Stimulated activated CD4-positive, alpha-beta T cell treated with anti-CD3 and anti-CD28 coated beads, TNF-alpha, amount 100 ng/mL, for 24 hours (primary cell): ENCODE results near the gene RIPOR3.
"Not testable (repeated sequence)": the region's sequence is repeated elsewhere in the genome, so short reads cannot be mapped to it uniquely, and the experiment has no call there.

ENCODE experiments used
- DNase-seq, 3 experiments: peaks; one replicate each; pipeline ENCODE4 v3.0.0-alpha.2; 2020; ENCODE audit warnings: low read depth in 3 of 3

The RIPOR3 gene

DNA sequence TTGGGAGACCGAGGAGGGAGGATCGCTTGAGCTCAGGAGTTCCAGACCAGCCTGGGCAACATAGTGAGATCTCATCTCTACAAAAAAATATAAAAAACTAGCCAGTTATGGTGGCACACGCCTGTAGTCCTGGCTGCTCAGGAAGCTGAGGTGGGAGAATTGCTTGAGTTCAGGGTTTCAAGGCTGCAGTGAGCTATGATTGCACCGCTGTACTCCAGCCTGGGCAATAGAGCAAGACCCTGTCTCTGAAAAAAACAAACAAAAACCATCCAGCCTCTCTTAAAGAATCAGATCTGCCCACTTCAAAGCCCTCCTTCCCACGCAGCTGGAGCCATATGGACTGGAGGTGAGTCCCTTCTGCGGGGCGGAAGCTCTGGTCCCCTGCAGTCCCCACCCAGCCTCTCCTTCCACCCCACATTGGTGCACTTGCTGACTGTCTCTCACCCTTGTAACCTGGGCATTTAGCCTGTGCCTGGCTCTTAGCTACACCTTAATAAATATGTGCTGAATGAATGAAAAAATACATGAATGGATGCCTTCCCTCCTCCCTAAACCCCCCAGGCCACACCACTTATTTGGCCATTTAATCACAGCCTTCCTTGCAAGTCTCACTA is 32.9 kb upstream of the RIPOR3 start:
- no peak for DNase-seq

DNA sequence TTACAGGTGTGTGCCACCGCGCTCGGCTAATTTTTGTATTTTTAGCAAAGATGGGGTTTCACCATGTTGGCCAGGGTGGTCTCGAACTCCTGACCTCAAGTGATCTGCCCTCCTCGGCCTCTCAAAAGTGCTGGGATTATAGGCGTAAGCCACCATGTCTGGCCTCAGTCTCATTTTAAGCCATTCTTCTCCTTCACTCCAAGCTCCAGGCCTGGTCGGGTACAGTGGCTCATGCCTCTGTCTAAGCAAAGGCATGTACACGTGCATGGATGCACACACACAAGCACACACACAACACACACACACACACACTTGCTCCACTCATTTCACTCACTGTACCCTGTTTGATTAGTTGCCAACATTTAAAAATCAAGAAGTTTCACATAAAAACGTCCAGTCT is 32.3 kb upstream of the RIPOR3 start:
- DNase-seq, result no peak

DNA sequence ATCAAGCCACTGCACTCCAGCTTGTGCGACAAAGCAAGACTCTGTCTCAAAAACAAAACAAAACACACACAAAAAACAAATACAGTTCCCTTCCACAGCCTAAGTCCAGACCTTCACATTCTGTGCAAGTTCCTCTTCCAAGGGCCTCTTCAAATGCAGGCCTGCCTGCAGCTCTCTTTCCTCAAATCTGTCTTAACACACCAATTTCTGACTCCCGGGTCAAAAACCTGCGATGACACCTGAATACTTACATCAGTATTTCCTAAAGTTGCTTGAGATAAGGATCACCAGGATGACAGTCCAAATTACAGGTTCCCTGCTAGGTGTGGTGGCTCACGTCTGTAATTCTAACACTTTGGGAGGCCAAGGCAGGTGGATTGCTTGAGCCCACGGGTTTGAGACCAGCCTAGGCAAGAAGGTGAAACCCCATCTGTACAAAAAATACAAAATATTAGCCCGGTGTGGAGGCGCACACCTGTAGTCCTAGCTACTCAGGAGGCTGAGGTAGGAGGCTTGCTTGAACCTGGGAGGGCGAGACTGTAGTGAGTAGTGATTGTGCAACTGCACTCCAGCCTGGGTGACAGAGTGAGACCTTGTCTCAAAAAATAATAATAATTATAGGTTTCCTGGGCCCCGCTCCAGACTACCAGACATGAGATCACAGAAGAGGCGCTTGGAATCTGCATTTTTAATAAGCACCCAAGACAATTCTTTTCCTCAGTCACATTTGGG is 31.2 kb upstream of the RIPOR3 start:
- DNase-seq, result no peak

- DNase-seq, result no peak
These were observed 30.5 kb upstream of the RIPOR3 start for GRCh38 chr20:50721881-50722281.

DNA sequence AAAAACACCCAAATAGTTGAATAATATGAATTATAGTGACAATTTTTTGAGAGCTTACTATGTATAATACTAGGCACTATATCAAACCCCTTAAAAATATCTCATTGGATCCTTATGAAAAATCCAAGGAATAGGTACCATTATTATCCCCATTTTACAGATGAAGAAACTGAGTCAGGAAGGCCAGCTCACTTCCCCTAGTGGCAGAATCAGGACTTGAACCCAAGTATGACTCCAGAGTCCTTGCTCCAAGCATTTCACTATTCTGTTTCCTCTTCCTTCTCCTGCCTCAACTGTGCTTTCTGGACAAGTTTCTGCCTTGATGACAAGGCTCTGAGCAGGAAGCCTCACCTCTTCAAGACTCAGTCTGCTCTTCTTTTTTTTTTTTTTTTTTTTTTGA is 29.2 kb upstream of the RIPOR3 start:
- no peak for DNase-seq

DNA sequence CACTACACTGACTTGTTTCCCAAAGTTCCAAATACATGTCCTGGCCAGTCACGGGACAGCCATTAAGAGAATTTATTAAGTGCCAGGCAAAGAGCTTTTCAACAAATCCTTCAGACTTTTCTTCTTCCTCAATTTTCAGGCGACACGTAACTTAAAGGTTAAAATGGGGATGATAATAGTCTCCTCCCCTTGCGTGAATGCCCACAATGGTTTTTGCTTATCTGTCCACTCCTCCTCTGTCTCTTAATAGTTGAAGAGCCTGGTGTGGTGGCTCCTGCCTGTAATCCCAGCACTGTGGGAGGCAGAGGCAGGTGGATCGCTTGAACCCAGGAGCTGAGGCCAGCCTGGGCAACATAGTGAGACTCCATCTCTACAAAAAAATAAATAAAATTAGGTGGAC is 28.7 kb upstream of the RIPOR3 start:
- DNase-seq, result no peak

DNA sequence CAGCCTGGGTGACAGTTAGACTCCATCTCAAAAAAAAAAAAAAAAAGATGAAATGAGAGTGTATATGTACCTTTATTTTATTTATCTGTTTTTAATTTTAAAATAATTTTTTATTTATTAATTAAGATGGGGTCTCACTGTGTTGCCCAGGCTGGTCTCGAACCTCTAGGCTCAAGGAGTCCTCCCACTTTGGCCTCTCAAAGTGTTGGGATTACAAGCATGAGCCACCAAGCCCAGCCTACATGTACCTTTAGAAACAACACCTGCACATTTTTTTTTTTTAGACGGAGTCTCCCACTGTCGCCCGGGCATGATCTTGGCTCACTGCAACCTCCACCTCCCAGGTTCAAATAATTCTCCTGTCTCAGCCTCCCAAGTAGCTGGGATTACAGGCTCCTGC is 28.0 kb upstream of the RIPOR3 start:
- no peak for DNase-seq

DNA sequence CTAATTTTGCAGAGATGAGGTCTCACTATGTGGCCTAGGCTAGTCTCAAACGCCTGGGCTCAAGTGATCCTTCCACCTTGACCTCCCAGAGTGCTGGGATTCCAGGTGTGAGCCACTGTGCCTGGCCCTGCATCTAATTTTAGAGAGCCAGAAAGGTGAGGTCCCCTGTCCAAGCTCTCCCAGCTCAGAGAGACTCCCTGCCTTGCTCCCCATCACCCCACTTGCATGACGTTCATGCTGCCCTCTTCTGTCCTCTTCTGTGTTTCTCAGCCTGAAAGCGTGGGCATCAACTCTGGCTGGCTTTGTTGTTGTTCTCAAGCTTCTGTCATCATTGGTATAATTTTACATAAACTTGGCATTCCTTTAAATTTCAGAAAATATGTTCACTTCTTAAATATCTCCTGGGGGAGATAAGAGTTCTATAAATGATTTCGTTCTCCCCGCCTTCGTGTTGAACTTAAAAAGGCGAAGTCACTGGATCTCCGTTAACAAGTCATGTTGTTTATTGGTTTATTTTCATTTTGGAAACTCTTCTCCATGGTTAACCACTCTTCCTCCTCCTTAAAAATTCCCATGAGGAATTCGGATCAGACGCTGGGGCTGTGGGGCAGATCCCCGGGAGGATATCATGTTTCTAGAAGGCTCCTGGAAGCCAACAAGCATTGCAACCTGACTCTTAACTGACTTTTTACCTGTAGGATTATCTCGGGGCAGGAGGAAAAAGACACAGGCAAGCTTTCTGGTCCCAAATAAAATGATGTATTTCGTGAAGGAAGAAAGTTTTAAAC is 26.8 kb upstream of the RIPOR3 start:
- DNase-seq, result no peak

DNA sequence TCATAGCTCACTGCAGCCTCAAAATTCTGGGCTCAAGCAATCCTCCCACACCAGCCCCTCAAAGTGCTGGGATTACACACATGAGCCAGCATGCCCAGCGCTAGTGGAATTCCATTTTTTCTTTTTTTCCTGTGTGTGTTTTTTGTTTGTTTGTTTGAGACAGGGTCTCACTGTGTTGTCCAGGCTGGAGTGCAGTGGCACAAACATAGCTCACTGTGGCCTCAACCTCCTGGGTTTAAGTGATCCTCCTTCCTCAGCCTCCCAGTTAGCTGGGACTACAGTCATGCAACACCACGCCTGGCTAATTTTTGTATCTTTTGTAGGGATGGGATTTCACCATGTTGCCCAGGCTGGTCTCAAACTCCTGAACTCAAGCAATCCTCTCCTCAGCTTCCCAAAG is 26.0 kb upstream of the RIPOR3 start:
- no peak for DNase-seq

- no peak for DNase-seq
These were observed 25.2 kb upstream of the RIPOR3 start for GRCh38 chr20:50716518-50716917.

- no peak for DNase-seq
These were observed 24.4 kb upstream of the RIPOR3 start for GRCh38 chr20:50715694-50716093.

GRCh38 chr20:50714426-50714825 is 23.1 kb upstream of the RIPOR3 start:
- not testable (repeated sequence) for DNase-seq

GRCh38 chr20:50713657-50714101 is 22.3 kb upstream of the RIPOR3 start:
- DNase-seq, result no peak

- DNase-seq, result no peak
These were observed 21.7 kb upstream of the RIPOR3 start for GRCh38 chr20:50712771-50713656.

DNA sequence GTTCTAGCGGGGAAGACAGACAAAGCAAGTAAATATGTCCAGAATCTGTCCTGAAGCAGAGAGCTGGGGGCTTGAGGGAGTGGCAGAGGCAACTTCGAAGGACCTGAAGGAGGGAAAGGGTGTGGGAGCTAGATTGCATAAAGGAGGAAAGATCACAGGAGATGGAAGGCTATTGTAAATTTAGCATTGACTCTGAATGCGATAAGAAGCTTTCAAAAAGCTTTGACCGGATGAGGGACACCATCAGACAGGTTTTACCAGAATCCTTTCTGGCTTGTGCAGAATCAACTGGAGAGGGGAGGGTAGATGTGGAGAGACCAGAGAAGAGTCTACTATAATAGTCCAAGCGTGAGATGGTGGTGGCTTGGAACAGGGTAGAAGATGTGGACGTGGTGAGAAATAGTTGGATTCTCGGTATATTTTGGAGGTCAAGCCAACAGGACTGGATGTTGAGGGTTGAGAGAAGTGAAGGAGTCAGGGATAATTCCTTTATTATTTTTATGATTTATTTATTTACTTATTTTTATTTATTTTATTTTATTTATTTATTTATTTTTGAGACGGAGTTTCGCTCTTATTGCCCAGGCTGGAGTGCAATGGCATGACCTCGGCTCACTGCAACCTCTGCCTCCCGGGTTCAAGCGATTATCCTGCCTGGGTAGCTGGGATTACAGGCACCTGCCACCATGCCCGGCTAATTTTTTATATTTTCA is 19.9 kb upstream of the RIPOR3 start:
- DNase-seq, result no peak

DNA sequence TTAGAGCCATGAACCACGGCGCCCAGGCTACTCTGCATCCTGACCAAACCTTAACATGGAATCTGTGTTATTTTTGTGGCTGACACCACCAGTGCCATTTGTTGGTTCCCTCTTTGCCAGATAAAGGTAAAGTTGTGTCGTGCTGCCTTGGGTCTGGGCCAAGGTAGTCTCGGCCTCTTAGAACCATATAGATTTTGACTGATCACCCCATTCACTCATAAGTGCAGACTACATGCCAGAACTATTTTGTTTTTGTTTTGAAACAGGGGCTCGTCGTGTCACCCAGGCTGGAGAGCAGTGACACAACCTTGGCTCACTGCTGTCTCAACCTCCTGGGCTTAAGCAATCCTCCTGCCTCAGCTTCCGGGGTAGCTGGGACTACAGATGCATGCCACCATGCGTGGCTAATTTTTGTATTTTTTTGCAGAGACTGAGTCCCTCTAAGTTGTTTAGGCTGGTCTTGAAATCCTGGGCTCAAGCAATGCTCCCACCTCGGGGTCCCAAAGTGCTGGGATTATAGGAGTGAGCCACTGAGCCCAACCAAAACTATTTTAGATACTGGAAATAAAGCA is 19.2 kb upstream of the RIPOR3 start:
- no peak for DNase-seq

DNA sequence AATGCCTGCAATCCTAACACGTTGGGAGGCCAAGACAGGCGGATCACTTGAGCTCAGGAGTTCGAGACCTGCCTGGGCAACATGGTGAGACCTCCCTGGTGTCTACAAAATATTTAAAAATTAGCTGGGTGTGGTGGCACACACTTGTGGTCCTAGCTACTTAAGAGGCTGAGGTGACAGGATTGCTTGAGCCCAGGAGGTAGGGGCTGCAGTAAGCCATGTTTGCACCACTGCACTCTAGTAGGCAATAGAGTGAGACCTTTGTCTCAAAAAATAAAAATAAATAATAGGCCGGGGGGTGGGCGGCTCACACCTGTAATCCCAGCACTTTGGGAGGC is 18.3 kb upstream of the RIPOR3 start:
- DNase-seq, result no peak

GRCh38 chr20:50708845-50709635 is 17.7 kb upstream of the RIPOR3 start:
- DNase-seq, result no peak

DNA sequence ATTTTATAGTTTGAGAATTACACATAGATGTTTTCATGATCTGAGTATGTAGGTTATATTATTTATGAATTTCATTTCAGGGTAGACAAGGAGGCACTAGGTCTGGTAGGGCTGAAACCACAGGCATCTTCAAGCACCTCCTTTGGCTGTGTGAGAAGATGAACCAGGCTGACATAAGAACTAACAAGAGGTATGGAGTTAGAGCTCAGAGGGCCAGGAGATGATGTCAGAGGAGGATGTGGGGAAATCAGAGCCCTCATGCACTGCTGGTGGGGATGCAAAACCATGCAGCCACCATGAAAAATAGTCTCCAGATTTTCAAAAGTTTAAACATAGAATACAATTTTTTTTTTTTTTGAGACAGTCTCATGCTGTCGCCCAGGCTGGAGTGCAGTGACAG is 13.6 kb upstream of the RIPOR3 start:
- no peak for DNase-seq

GRCh38 chr20:50704514-50704913 is 13.2 kb upstream of the RIPOR3 start:
- DNase-seq, result no peak
